Measurements from ENCODE around the gene IL12RB1. TPM values are rescaled to one million over a fixed set of nuclear protein-coding genes. Genes with fewer than 3 reads are reported as not detected.

Gene IL12RB1
- total and polyA plus RNA-seq, 2 of the 13 experiments (the other 11 are each of a cell fraction or from before 2014, with no cell fraction given): 0.03 to 0.04 TPM

GRCh38 chr19:18117692-18118378 lies 31.1 kb upstream of the IL12RB1 start (continued):
- TF ChIP-seq ZBTB2 (CRISPR knock-in tag; IDR thresholded peaks at IDR 0.05; ENCODE audit: low read depth): no peak
- no peak for TF ChIP-seq ZNF652 (CRISPR knock-in tag; IDR thresholded peaks at IDR 0.05; ENCODE audit: borderline replicate concordance, low read depth)
- TF ChIP-seq CHCHD3 (CRISPR knock-in tag; IDR thresholded peaks at IDR 0.05): no peak
- no peak for TF ChIP-seq ZBTB34 (CRISPR knock-in tag; IDR thresholded peaks at IDR 0.05)
- no peak for TF ChIP-seq ZXDC (CRISPR knock-in tag; IDR thresholded peaks at IDR 0.05)
- TF ChIP-seq TSC22D2 (CRISPR knock-in tag; IDR thresholded peaks at IDR 0.05; ENCODE audit: borderline replicate concordance): no peak
- TF ChIP-seq ONECUT2 (CRISPR knock-in tag; IDR thresholded peaks at IDR 0.05): no peak
- TF ChIP-seq MED1 (CRISPR knock-in tag; IDR thresholded peaks at IDR 0.05): no peak
- peak; percentile 74; the same call in 1 of the 2 replicates for TF ChIP-seq ZNF777 (CRISPR knock-in tag; IDR thresholded peaks at IDR 0.05)
- TF ChIP-seq TCF7L2 (IDR thresholded peaks at IDR 0.05; ENCODE audit: low read depth, low read length): no peak
- no peak for TF ChIP-seq ZNF275 (CRISPR knock-in tag; IDR thresholded peaks at IDR 0.05; ENCODE audit: borderline replicate concordance)
- TF ChIP-seq ZNF543 (CRISPR knock-in tag; IDR thresholded peaks at IDR 0.05): no peak
- no peak for TF ChIP-seq POLR2AphosphoS5 (IDR thresholded peaks at IDR 0.05; ENCODE audit: low read depth, low read length)
- 0 out of 2 replicates have a peak, but pooled peaks have one; percentile 4 for TF ChIP-seq ETV5 (CRISPR knock-in tag; IDR thresholded peaks at IDR 0.05; ENCODE audit: borderline replicate concordance)
- no peak for TF ChIP-seq GPBP1L1 (CRISPR knock-in tag; IDR thresholded peaks at IDR 0.05)
- peak in 1 of 2 experiments; percentile 20; a peak in 2 of 4 replicates for TF ChIP-seq POLR2A (IDR thresholded peaks at IDR 0.05; ENCODE audit: insufficient read depth in 1 of 2, low read depth in 2 of 2, low read length in 2 of 2)
- TF ChIP-seq ZNF709 (CRISPR knock-in tag; IDR thresholded peaks at IDR 0.05): no peak
- no peak for TF ChIP-seq ZNF737 (CRISPR knock-in tag; IDR thresholded peaks at IDR 0.05; ENCODE audit: borderline replicate concordance)
- TF ChIP-seq MYPOP (CRISPR knock-in tag; IDR thresholded peaks at IDR 0.05): no peak
